Esophagus squamous epithelium (tissue), 4 donors: ENCODE measurements around the gene GPX7.

Source experiments
- POLR2A ChIP-seq, 4 donors: fragments of 450-650 bp; IDR thresholded peaks; one replicate each; pipeline ENCODE4 v1.6.1; 2017; ENCODE audit warnings: antibody characterized with exemption in 4 of 4, mild to moderate bottlenecking in 4 of 4, moderate library complexity in 3 of 4
- TF ChIP-seq, protein P1 (sequence below), 6 experiments: fragments of 450-650 bp in 4 of 6; fragments of 200-600 bp in 2 of 6; sonication (generic) in 2 of 6; IDR thresholded peaks; one replicate each; pipeline ENCODE4 v1.5.1; 2016 to 2019; ENCODE audit warnings: antibody characterized with exemption in 6 of 6, mild to moderate bottlenecking in 4 of 6, moderate library complexity in 4 of 6

GRCh38 chr1:52613636-52614373, 11.6 kb downstream of the GPX7 start:
- TF ChIP-seq, protein P1, sequence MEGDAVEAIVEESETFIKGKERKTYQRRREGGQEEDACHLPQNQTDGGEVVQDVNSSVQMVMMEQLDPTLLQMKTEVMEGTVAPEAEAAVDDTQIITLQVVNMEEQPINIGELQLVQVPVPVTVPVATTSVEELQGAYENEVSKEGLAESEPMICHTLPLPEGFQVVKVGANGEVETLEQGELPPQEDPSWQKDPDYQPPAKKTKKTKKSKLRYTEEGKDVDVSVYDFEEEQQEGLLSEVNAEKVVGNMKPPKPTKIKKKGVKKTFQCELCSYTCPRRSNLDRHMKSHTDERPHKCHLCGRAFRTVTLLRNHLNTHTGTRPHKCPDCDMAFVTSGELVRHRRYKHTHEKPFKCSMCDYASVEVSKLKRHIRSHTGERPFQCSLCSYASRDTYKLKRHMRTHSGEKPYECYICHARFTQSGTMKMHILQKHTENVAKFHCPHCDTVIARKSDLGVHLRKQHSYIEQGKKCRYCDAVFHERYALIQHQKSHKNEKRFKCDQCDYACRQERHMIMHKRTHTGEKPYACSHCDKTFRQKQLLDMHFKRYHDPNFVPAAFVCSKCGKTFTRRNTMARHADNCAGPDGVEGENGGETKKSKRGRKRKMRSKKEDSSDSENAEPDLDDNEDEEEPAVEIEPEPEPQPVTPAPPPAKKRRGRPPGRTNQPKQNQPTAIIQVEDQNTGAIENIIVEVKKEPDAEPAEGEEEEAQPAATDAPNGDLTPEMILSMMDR (IDR thresholded peaks at IDR 0.05), result no peak
- TF ChIP-seq POLR2A (IDR thresholded peaks at IDR 0.05), result no peak
